Esophagus squamous epithelium (tissue), 5 donors: ENCODE data around the gene EPN2. TPM values are rescaled to one million over a fixed set of nuclear protein-coding genes. Genes with fewer than 3 reads are reported as not detected.
A peak's percentile ranks its signal among the peaks of the same experiment; 100 is the strongest.
"Not testable (repeated sequence)": the region's sequence is repeated elsewhere in the genome, so short reads cannot be mapped to it uniquely, and the experiment has no call there.

Experiments used
- DNase-seq: peaks from one replicate; lab custom pipeline; 2025; lab: John Stamatoyannopoulos, UW
- H3K27ac ChIP-seq, 4 donors: fragments of 200-600 bp; sonication (generic); one replicate each; pipeline ENCODE4 v1.5.1; 2016 to 2019; ENCODE audit warnings: mild to moderate bottlenecking in 1 of 4
- H3K27me3 ChIP-seq, 4 donors: fragments of 200-600 bp; sonication (generic); 1 replicate in 3 of 4; 2 replicates in 1 of 4; pipeline versions ENCODE4 v1.5.1 to v1.6.0; 2017 to 2021; ENCODE audit warnings: antibody characterized with exemption in 1 of 4
- H3K36me3 ChIP-seq, 3 donors: fragments of 200-600 bp; sonication (generic); one replicate each; pipeline ENCODE4 v1.5.1; 2016 to 2019
- H3K4me1 ChIP-seq, 3 donors: fragments of 200-600 bp; sonication (generic); one replicate each; pipeline ENCODE4 v1.5.1; 2017 to 2019
- H3K4me3 ChIP-seq, 4 donors: fragments of 200-600 bp; sonication (generic); 1 replicate in 3 of 4; 2 replicates in 1 of 4; pipeline ENCODE4 v1.5.1; 2016 to 2019; ENCODE audit warnings: mild to moderate bottlenecking in 2 of 4, moderate library complexity in 1 of 4
- H3K9me3 ChIP-seq, 3 donors: fragments of 200-600 bp; sonication (generic); one replicate each; pipeline ENCODE4 v1.5.1; 2016 to 2019
- POLR2A ChIP-seq, 4 donors: fragments of 450-650 bp; IDR thresholded peaks; one replicate each; pipeline ENCODE4 v1.6.1; 2017; ENCODE audit warnings: antibody characterized with exemption in 4 of 4, mild to moderate bottlenecking in 4 of 4, moderate library complexity in 3 of 4
- WGBS, 2 donors: methylation state at CpG; one replicate each; pipeline ENCODE4 v1.1.5; 2018; 5-methylcytosine and 5-hydroxymethylcytosine counted together
- intact Hi-C: fragments of 100-400 bp; cut with DNase I; formaldehyde crosslinking; loops from one replicate; pipeline ENCODE4 v1.15.0; 2022
- total RNA-seq, 4 donors: library from RNA; depleted of rRNA; stranded (reverse); fragments of >200 nt; gene quantifications; one replicate each; pipeline ENCODE4 v1.1.0, GENCODE V29; 2016
- TF ChIP-seq, protein P1 (sequence below), 6 experiments: fragments of 450-650 bp in 4 of 6; fragments of 200-600 bp in 2 of 6; sonication (generic) in 2 of 6; IDR thresholded peaks; one replicate each; pipeline ENCODE4 v1.5.1; 2016 to 2019; ENCODE audit warnings: antibody characterized with exemption in 6 of 6, mild to moderate bottlenecking in 4 of 6, moderate library complexity in 4 of 6
- donor health status: DM: yes; HTN: yes; CAD: no.

The EPN2 gene
- total RNA-seq, 4 donors from 2014 or later: 24.2 to 61.4 (median 56.1) TPM

DNA sequence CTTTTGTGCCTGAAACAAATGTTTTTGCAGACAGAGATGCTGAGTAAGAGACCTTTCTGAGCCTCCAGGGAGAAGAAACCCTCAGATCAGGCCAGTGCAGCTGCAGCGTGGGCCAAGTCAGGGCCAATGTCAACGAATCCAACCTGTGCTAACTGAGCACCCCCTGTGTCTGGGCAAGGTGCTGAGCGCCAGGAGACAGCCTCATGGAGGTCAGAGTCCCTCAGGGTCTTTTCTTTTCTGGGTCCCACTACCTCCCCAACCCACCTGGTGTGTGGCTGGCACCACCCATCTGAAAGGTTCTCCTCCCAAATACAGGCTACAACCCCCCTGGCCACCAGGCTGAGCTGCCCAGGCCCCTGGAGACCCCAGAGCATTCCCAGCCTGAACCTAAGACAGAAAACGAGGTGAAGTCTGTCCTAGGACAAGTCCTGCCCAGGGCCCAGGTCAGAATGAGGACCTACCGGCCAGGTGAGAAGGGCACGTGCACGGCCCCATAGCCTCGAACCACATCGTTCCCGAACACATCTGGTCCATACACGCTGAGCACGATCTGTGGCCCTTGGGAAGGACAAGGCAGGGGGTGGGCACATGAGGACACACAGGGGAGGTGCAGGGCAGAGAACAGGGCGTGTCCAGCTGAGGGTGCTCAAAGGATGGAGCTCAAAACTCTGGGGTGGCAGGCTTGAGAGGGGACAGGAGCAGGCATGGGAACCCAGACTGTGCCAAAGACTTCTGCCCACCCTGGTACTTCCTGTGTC is 110.3 kb downstream of the EPN2 start:
- H3K4me1 ChIP-seq: peaks cover 28 to 72% (median 30%) of the 10 kb centered on the region in 3 donors
- no peaks in the 10 kb centered on the region for H3K36me3 ChIP-seq
- H3K9me3 ChIP-seq: no peaks in the 10 kb centered on the region
- intact Hi-C loops: no loop called here
- peak overlapping the region; percentile 82 to 93 (median 90) for H3K27ac ChIP-seq
- 73 to 82% methylated on average over 3 to 11 of the region's 13 CpGs for WGBS, 2 donors
- TF ChIP-seq, protein P1, sequence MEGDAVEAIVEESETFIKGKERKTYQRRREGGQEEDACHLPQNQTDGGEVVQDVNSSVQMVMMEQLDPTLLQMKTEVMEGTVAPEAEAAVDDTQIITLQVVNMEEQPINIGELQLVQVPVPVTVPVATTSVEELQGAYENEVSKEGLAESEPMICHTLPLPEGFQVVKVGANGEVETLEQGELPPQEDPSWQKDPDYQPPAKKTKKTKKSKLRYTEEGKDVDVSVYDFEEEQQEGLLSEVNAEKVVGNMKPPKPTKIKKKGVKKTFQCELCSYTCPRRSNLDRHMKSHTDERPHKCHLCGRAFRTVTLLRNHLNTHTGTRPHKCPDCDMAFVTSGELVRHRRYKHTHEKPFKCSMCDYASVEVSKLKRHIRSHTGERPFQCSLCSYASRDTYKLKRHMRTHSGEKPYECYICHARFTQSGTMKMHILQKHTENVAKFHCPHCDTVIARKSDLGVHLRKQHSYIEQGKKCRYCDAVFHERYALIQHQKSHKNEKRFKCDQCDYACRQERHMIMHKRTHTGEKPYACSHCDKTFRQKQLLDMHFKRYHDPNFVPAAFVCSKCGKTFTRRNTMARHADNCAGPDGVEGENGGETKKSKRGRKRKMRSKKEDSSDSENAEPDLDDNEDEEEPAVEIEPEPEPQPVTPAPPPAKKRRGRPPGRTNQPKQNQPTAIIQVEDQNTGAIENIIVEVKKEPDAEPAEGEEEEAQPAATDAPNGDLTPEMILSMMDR (IDR thresholded peaks at IDR 0.05): no peak
- TF ChIP-seq POLR2A (IDR thresholded peaks at IDR 0.05): no peak
- H3K4me3 ChIP-seq: no peak overlapping the region
- H3K27me3 ChIP-seq: no peaks in the 10 kb centered on the region
- no peak for DNase-seq

GRCh38 chr17:19348081-19348650 is 111.0 kb downstream of the EPN2 start:
- no peaks in the 10 kb centered on the region for H3K36me3 ChIP-seq
- no peaks in the 10 kb centered on the region for H3K27me3 ChIP-seq
- WGBS, 2 donors: 37 to 47% methylated on average over 7 to 8 of the region's 9 CpGs
- TF ChIP-seq POLR2A (IDR thresholded peaks at IDR 0.05): peak in 1 of 4 donors; percentile 26
- TF ChIP-seq, protein P1 (IDR thresholded peaks at IDR 0.05): no peak
- H3K4me3 ChIP-seq: no peak overlapping the region
- intact Hi-C loops: no loop called here
- no peaks in the 10 kb centered on the region for H3K9me3 ChIP-seq
- peaks cover 28 to 65% (median 30%) of the 10 kb centered on the region in 3 donors for H3K4me1 ChIP-seq
- H3K27ac ChIP-seq: peak overlapping the region; percentile 82 to 93 (median 90)
- DNase-seq: no peak

GRCh38 chr17:19348806-19349205 is 111.6 kb downstream of the EPN2 start:
- H3K4me1 ChIP-seq: peaks cover 28 to 59% (median 30%) of the 10 kb centered on the region in 3 donors
- intact Hi-C loops: no loop called here
- no peak overlapping the region for H3K4me3 ChIP-seq
- no peak for DNase-seq
- peak overlapping the region; percentile 35 to 93 (median 77) for H3K27ac ChIP-seq
- H3K36me3 ChIP-seq: no peaks in the 10 kb centered on the region
- no peaks in the 10 kb centered on the region for H3K27me3 ChIP-seq
- H3K9me3 ChIP-seq: no peaks in the 10 kb centered on the region
- TF ChIP-seq, protein P1 (IDR thresholded peaks at IDR 0.05): no peak
- no peak for TF ChIP-seq POLR2A (IDR thresholded peaks at IDR 0.05)
- 87 to 93% methylated on average over 4 to 9 of the region's 9 CpGs for WGBS, 2 donors

GRCh38 chr17:19353401-19353800 is 116.2 kb downstream of the EPN2 start:
- H3K9me3 ChIP-seq, intact Hi-C loops, H3K4me3 ChIP-seq, H3K27ac ChIP-seq, H3K27me3 ChIP-seq, DNase-seq: not testable (repeated sequence)
- WGBS, 2 donors: 88 to 91% methylated on average over 11 of the region's 11 CpGs
- H3K36me3 ChIP-seq: peaks cover 0 to 10% (median 0%) of the 10 kb centered on the region in 3 donors
- H3K4me1 ChIP-seq: peaks cover 3 to 25% (median 5%) of the 10 kb centered on the region in 3 donors

GRCh38 chr17:19354748-19355147 is 117.6 kb downstream of the EPN2 start:
- intact Hi-C loops: no loop called here
- TF ChIP-seq, protein P1 (IDR thresholded peaks at IDR 0.05): no peak
- TF ChIP-seq POLR2A (IDR thresholded peaks at IDR 0.05): no peak

More at GRCh38 chr17:19354748-19355147, 117.6 kb downstream of the EPN2 start:
- DNase-seq: no peak
- H3K4me3 ChIP-seq: no peak overlapping the region
- no peaks in the 10 kb centered on the region for H3K27me3 ChIP-seq
- H3K27ac ChIP-seq: peak overlapping the region in 1 of 4 donors; percentile 40
- 86 to 89% methylated on average over 6 of the region's 6 CpGs for WGBS, 2 donors
- H3K4me1 ChIP-seq: peaks cover 0 to 11% (median 0%) of the 10 kb centered on the region in 3 donors
- H3K36me3 ChIP-seq: peaks cover 0 to 10% (median 0%) of the 10 kb centered on the region in 3 donors
- no peaks in the 10 kb centered on the region for H3K9me3 ChIP-seq
